AG04449 (cell line): ENCODE results near the gene MYOZ3.

Experiments used
- CTCF ChIA-PET: fragments of 350-600 bp; formaldehyde crosslinking; extraction: SDS; loops from one replicate; lab custom pipeline; 2021; ENCODE audit warnings: antibody characterized with exemption; lab: Yijun Ruan, JAX
- POLR2A ChIA-PET: fragments of 400-600, 350-600 bp; formaldehyde crosslinking; extraction: SDS; loops from one replicate; lab custom pipeline; 2020; ENCODE audit warnings: antibody characterized with exemption, inconsistent platforms; lab: Yijun Ruan, JAX
- DNase-seq: peaks from one replicate; pipeline ENCODE4 v3.0.0-alpha.2; 2010; ENCODE audit warnings: low read depth, low spot score
- H3K4me3 ChIP-seq: 2 replicates; pipeline ENCODE4 v1.5.1; 2011; ENCODE audit warnings: low read depth, mild to moderate bottlenecking, control low read depth, low read length
- CTCF ChIP-seq: IDR thresholded peaks from one replicate; pipeline ENCODE4 v1.5.1; 2011; ENCODE audit warnings: mild to moderate bottlenecking, moderate library complexity, low read length, control low read depth, inconsistent platforms; ENCODE audit not compliant: insufficient read depth; ENCODE audit errors: missing control alignments

MYOZ3 gene

GRCh38 chr5:150637245-150638052 lies 23.6 kb upstream of the MYOZ3 start:
- DNase-seq = no peak
- no peak for TF ChIP-seq CTCF
- CTCF ChIA-PET = interaction anchor here (0.6 to 1.1 kb wide), 3 partner anchors 9 to 77 kb away, joined by 3 to 6 read pairs (median 5); no protein-coding TSS in a partner anchor
- peak overlapping the region; percentile 23 for H3K4me3 ChIP-seq
- POLR2A ChIA-PET = interaction anchor here (0.7 kb wide), 1 partner anchor 70 kb away, joined by 3 read pairs; no protein-coding TSS in a partner anchor

GRCh38 chr5:150638053-150638444 lies 23.0 kb upstream of the MYOZ3 start:
- POLR2A ChIA-PET = interaction anchor here (0.7 kb wide), 1 partner anchor 71 kb away, joined by 3 read pairs; no protein-coding TSS in a partner anchor
- no peak for DNase-seq
- CTCF ChIA-PET = interaction anchor here (0.6 to 1.1 kb wide), 3 partner anchors 10 to 78 kb away, joined by 3 to 6 read pairs (median 5); no protein-coding TSS in a partner anchor
- TF ChIP-seq CTCF = no peak
- H3K4me3 ChIP-seq = no peak overlapping the region; the same call in 1 of the 2 replicates

- CTCF ChIA-PET = interaction anchor here (1.0 to 8.4 kb wide), 4 partner anchors 8 to 78 kb away, joined by 3 to 111 read pairs (median 8); no protein-coding TSS in a partner anchor
- no peak for DNase-seq
- TF ChIP-seq CTCF = no peak
- POLR2A ChIA-PET = no interaction called here
- H3K4me3 ChIP-seq = no peak overlapping the region
Measured at GRCh38 chr5:150638488-150639376, 22.3 kb upstream of the MYOZ3 start.

- no peak overlapping the region for H3K4me3 ChIP-seq
- DNase-seq = no peak
- TF ChIP-seq CTCF = no peak
- ChIA-PET CTCF (interaction anchor here (1.0 to 8.4 kb wide), 3 partner anchors 8 to 79 kb away, joined by 3 to 111 read pairs (median 12); no protein-coding TSS in a partner anchor), POLR2A (no interaction called here)
Measured at GRCh38 chr5:150639377-150639692, 21.7 kb upstream of the MYOZ3 start.

GRCh38 chr5:150639751-150640150 lies 21.3 kb upstream of the MYOZ3 start:
- no peak overlapping the region; the same call in 1 of the 2 replicates for H3K4me3 ChIP-seq
- ChIA-PET POLR2A (no interaction called here), CTCF (interaction anchor here (1.0 to 8.4 kb wide), 5 partner anchors 9 to 179 kb away, joined by 3 to 111 read pairs (median 3); no protein-coding TSS in a partner anchor)
- DNase-seq = no peak
- TF ChIP-seq CTCF = no peak
